Stomach (tissue), 9 donors: ENCODE measurements around the gene RALGAPA2. TPM values are rescaled to one million over a fixed set of nuclear protein-coding genes. Genes with fewer than 3 reads are reported as not detected.

Experiments
- DNase-seq, 2 donors: peaks; one replicate each; pipeline versions ENCODE4 v3.0.0 to v3.0.0-alpha.2; 2013 to 2019
- H3K27ac ChIP-seq, 5 donors: fragments of 200-600 bp in 4 of 5; sonication (generic) in 4 of 5; one replicate each; pipeline ENCODE4 v1.5.1; 2013 to 2019; ENCODE audit warnings: mild to moderate bottlenecking in 1 of 5, moderate library complexity in 1 of 5
- H3K27me3 ChIP-seq, 3 donors: fragments of 200-600 bp; sonication (generic); one replicate each; pipeline ENCODE4 v1.5.1; 2017 to 2019; ENCODE audit warnings: mixed run types in 1 of 3
- H3K36me3 ChIP-seq, 4 donors: fragments of 200-600 bp; sonication (generic); 1 replicate in 3 of 4; 2 replicates in 1 of 4; pipeline ENCODE4 v1.5.1; 2016 to 2019
- H3K4me1 ChIP-seq, 4 donors: fragments of 200-600 bp; sonication (generic); one replicate each; pipeline ENCODE4 v1.5.1; 2016 to 2019
- H3K4me3 ChIP-seq, 4 donors: fragments of 200-600 bp; sonication (generic) in 3 of 4; one replicate each; pipeline ENCODE4 v1.5.1; 2016 to 2019; ENCODE audit warnings: mild to moderate bottlenecking in 1 of 4
- H3K9me3 ChIP-seq, 4 donors: fragments of 200-600 bp; sonication (generic); one replicate each; pipeline ENCODE4 v1.5.1; 2016 to 2019
- CTCF ChIP-seq, 7 experiments: fragments of 450-650 bp in 4 of 7; fragments of 200-600 bp in 3 of 7; sonication (generic) in 3 of 7; IDR thresholded peaks; one replicate each; pipeline ENCODE4 v1.5.1; 2016 to 2019; ENCODE audit warnings: antibody characterized with exemption in 7 of 7, control low read depth in 2 of 7, mild to moderate bottlenecking in 1 of 7
- EP300 ChIP-seq: sonication (generic); formaldehyde crosslinking; IDR thresholded peaks from one replicate; pipeline ENCODE4 v1.6.1; 2017; ENCODE audit warnings: antibody characterized with exemption
- POLR2A ChIP-seq, 4 donors: fragments of 450-650 bp; IDR thresholded peaks; one replicate each; pipeline ENCODE4 v1.6.1; 2016; ENCODE audit warnings: antibody characterized with exemption in 4 of 4, control low read depth in 2 of 4, mild to moderate bottlenecking in 1 of 4, moderate library complexity in 1 of 4
- POLR2AphosphoS5 ChIP-seq, 3 donors: sonication (generic); formaldehyde crosslinking; IDR thresholded peaks; one replicate each; pipeline ENCODE4 v1.6.1; 2016; ENCODE audit warnings: antibody characterized with exemption in 3 of 3
- WGBS, 5 donors: extraction: QIAGEN DNeasy Blood & Tissue Kit in 3 of 5; methylation state at CpG; one replicate each; pipeline versions ENCODE4 v1.1.5 to v1.1.7; 2013 to 2018; 5-methylcytosine and 5-hydroxymethylcytosine counted together
- intact Hi-C: fragments of 100-400 bp; cut with DNase I; formaldehyde crosslinking; loops from one replicate; pipeline ENCODE4 v1.15.1; 2023; ENCODE audit warnings: low total_unique reads
- polyA plus RNA-seq, 3 donors: library from polyadenylated mRNA; stranded (reverse); fragments of 200-250 nt; gene quantifications; one replicate each; pipeline ENCODE4 v1.2.3, GENCODE V29; 2013
- total RNA-seq, 5 donors: library from RNA; depleted of rRNA; stranded (reverse); fragments of >200 nt; gene quantifications; one replicate each; pipeline versions ENCODE4 v1.1.0 to v1.2.3, GENCODE V29; 2014 to 2016
- donor health status: healthy with polysubstance abuse.
- donor health status: Bipolar disorder and iron deficiency.
- donor health status: healthy.

The RALGAPA2 gene
- total and polyA plus RNA-seq, 8 donors = 4.3 to 159 (median 48.7) TPM

GRCh38 chr20:20448881-20449280, 263.6 kb downstream of the RALGAPA2 start:
- Histone ChIP-seq H3K36me3 (peaks cover 0 to 28% (median 5%) of the 10 kb centered on the region in 4 donors), H3K27me3 (no peaks in the 10 kb centered on the region), H3K4me3 (no peak overlapping the region), H3K9me3 (no peaks in the 10 kb centered on the region), H3K27ac (no peak overlapping the region), H3K4me1 (peaks cover 0 to 35% (median 21%) of the 10 kb centered on the region in 4 donors)
- WGBS, 5 donors = 92 to 97% (median 95%) methylated on average over 6 of the region's 6 CpGs
- TF ChIP-seq CTCF (IDR thresholded peaks at IDR 0.05) = no peak
- TF ChIP-seq POLR2AphosphoS5 (IDR thresholded peaks at IDR 0.05) = no peak
- TF ChIP-seq POLR2A (IDR thresholded peaks at IDR 0.05) = no peak
- no peak for TF ChIP-seq EP300
- no peak for DNase-seq
- intact Hi-C loops = no loop called here

DNA sequence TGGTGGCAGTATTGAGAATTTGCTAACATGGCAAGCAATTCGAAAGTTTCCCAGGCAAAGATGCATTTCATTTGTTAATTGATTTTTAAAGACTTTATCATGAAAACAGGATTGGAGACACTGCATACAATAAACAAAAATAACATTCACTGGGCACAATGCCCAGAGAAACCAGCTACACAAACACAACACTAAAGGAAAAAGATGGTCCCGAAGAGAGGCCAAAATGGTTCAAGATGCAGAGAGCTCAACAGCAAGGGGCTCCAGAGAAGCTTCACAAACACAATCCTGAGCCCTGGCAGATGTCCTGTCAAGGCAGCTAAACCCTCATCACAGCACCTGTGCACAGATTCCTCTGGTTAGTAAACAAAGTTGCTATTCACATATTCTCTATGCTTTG, 265.2 kb downstream of the RALGAPA2 start:
- H3K36me3 ChIP-seq = peaks cover 0 to 25% (median 9%) of the 10 kb centered on the region in 4 donors
- no peaks in the 10 kb centered on the region for H3K9me3 ChIP-seq
- TF ChIP-seq POLR2AphosphoS5 (IDR thresholded peaks at IDR 0.05) = no peak
- no peak overlapping the region for H3K27ac ChIP-seq
- DNase-seq = no peak
- H3K4me3 ChIP-seq = no peak overlapping the region
- no peaks in the 10 kb centered on the region for H3K27me3 ChIP-seq
- H3K4me1 ChIP-seq = peaks cover 0 to 21% (median 13%) of the 10 kb centered on the region in 4 donors
- WGBS, 5 donors = 67 to 82% (median 70%) methylated on average over 2 of the region's 2 CpGs
- intact Hi-C loops = no loop called here

GRCh38 chr20:20446425-20447015, 265.9 kb downstream of the RALGAPA2 start:
- no peak for DNase-seq
- Histone ChIP-seq H3K4me3 (no peak overlapping the region), H3K27ac (no peak overlapping the region), H3K27me3 (no peaks in the 10 kb centered on the region), H3K4me1 (peaks cover 0 to 16% (median 11%) of the 10 kb centered on the region in 4 donors), H3K36me3 (peaks cover 0 to 25% (median 9%) of the 10 kb centered on the region in 4 donors), H3K9me3 (no peaks in the 10 kb centered on the region)
- TF ChIP-seq CTCF (IDR thresholded peaks at IDR 0.05) (no peak), POLR2AphosphoS5 (IDR thresholded peaks at IDR 0.05) (no peak), EP300 (no peak), POLR2A (IDR thresholded peaks at IDR 0.05) (no peak)
- intact Hi-C loops = no loop called here
- 85 to 91% (median 89%) methylated on average over 5 of the region's 5 CpGs for WGBS, 5 donors

GRCh38 chr20:20446001-20446400, 266.4 kb downstream of the RALGAPA2 start:
- no peak overlapping the region for H3K4me3 ChIP-seq
- intact Hi-C loops = no loop called here
- peaks cover 0 to 25% (median 11%) of the 10 kb centered on the region in 4 donors for H3K36me3 ChIP-seq
- no peak overlapping the region for H3K27ac ChIP-seq
- H3K9me3 ChIP-seq = no peaks in the 10 kb centered on the region
- H3K4me1 ChIP-seq = peaks cover 0 to 16% (median 11%) of the 10 kb centered on the region in 4 donors
- no peaks in the 10 kb centered on the region for H3K27me3 ChIP-seq
- DNase-seq = no peak
- no peak for TF ChIP-seq CTCF (IDR thresholded peaks at IDR 0.05)
- no peak for TF ChIP-seq EP300
- TF ChIP-seq POLR2A (IDR thresholded peaks at IDR 0.05) = no peak
- no peak for TF ChIP-seq POLR2AphosphoS5 (IDR thresholded peaks at IDR 0.05)

DNA sequence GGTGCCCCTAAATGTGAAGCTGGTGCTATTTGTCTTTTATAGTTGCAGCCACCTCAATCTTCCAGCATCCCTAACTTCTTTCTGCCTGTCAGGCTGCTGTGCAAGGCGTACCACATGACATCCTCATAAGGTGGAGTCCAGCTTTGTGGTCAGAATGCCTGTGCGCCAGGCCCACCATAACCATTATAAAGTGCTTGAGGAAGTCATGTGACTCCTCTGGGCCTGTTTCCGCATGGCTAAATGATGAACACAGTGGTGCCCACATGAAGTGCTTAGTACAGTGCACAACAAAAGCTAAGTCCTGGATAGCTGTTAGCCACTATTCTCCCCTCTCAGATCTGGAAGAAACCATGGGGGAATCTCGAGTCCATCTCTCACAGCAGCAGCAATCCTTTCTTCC, 268.9 kb downstream of the RALGAPA2 start:
- H3K4me3 ChIP-seq = no peak overlapping the region
- H3K36me3 ChIP-seq = peaks cover 0 to 19% (median 15%) of the 10 kb centered on the region in 4 donors
- intact Hi-C loops = no loop called here
- no peak for DNase-seq
- no peak for TF ChIP-seq EP300
- no peak for TF ChIP-seq POLR2A (IDR thresholded peaks at IDR 0.05)
- TF ChIP-seq POLR2AphosphoS5 (IDR thresholded peaks at IDR 0.05) = no peak
- no peak for TF ChIP-seq CTCF (IDR thresholded peaks at IDR 0.05)
- H3K4me1 ChIP-seq = peaks cover 0 to 25% (median 7%) of the 10 kb centered on the region in 4 donors
- H3K27me3 ChIP-seq = no peaks in the 10 kb centered on the region
- H3K27ac ChIP-seq = no peak overlapping the region
- WGBS, 5 donors = 82 to 96% (median 88%) methylated on average over 4 of the region's 4 CpGs
- no peaks in the 10 kb centered on the region for H3K9me3 ChIP-seq
